Effector memory CD8-positive, alpha-beta T cell (primary cell): ENCODE results near the gene ADRM1.

Source experiments
- ATAC-seq: fragments of 150-1000 bp; cut with Tn5 transposase; replicated peaks from 2 replicates; pipeline ENCODE4 v1.10.0; 2021; ENCODE audit warnings: mild to moderate bottlenecking, moderate library complexity
- DNase-seq, 3 experiments: peaks; one replicate each; pipeline ENCODE4 v3.0.0; 2021
- H3K27ac Mint-ChIP-seq, 2 donors: one replicate each; pipeline ENCODE4 v1.8.0; 2022; ENCODE audit warnings: mild to moderate bottlenecking in 2 of 2, mixed read lengths in 2 of 2, moderate library complexity in 2 of 2
- H3K27me3 Mint-ChIP-seq, 2 donors: one replicate each; pipeline ENCODE4 v1.8.0; 2022; ENCODE audit warnings: mixed read lengths in 2 of 2
- H3K36me3 Mint-ChIP-seq: one replicate; pipeline ENCODE4 v1.8.0; 2022; ENCODE audit warnings: mild to moderate bottlenecking, moderate library complexity, mixed read lengths; ENCODE audit not compliant: insufficient read depth
- H3K4me1 Mint-ChIP-seq, 2 donors: one replicate each; pipeline ENCODE4 v1.8.0; 2022; ENCODE audit warnings: low read depth in 2 of 2, mixed read lengths in 2 of 2
- H3K4me3 Mint-ChIP-seq, 2 donors: one replicate each; pipeline ENCODE4 v1.8.0; 2022; ENCODE audit warnings: mild to moderate bottlenecking in 2 of 2, mixed read lengths in 2 of 2, moderate library complexity in 2 of 2
- H3K9me3 Mint-ChIP-seq, 2 donors: one replicate each; pipeline ENCODE4 v1.8.0; 2022; ENCODE audit warnings: mixed read lengths in 2 of 2
- total RNA-seq, 9 experiments: gene quantifications; one replicate each; lab custom pipeline; 2026; lab: John Stamatoyannopoulos, UW

Gene ADRM1, protein sequence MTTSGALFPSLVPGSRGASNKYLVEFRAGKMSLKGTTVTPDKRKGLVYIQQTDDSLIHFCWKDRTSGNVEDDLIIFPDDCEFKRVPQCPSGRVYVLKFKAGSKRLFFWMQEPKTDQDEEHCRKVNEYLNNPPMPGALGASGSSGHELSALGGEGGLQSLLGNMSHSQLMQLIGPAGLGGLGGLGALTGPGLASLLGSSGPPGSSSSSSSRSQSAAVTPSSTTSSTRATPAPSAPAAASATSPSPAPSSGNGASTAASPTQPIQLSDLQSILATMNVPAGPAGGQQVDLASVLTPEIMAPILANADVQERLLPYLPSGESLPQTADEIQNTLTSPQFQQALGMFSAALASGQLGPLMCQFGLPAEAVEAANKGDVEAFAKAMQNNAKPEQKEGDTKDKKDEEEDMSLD
- total RNA-seq, result 33.9 to 186 (median 81.8) reads per million in 9 experiments

DNA sequence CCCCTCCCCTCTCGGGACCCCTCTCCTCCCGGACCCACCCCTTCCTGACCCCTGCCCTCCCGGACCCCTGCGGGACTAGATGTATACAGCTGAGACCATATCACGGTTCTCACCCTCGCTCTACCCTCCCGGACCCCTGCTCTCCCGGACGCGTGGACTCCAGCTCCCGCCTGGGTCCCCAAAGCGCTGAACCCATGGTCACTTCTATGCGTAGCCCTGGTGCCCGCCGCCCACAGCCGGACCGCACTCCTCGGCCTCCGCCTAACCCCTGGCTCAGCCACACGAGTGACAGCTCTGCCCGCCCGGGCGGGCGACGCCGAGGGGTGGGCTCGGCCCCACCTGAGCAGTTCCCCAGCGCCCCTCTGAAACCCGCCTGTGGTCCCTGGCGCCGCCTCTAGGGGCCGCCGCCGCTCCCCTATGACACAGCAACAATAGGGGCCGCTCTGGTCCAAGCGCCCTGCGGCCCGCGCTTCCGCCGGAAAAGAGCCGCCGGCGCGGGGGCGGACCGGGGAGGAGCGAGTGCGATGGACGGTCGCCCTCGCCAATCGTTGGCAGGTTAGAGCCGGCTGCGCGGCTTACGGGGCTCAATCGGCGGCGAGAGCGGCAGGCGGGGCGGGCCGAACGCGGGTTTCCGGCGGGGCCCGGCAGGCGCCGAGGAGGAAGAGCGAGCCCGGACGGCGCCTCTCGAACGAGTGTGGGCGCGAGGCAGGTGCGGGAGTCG lies at the start of gene ADRM1:
Gene ADRM1, plus strand, starts transcription at position 657 of the 721 bp plus-strand sequence. CDS start 572 bp downstream, outside the sequence.
- Mint-ChIP-seq H3K27me3 (no peaks in the 10 kb centered on the region), H3K4me3 (peak within 1 kb of the TSS; percentile 92 to 98), H3K36me3 (peaks cover 20% of the 10 kb centered on the region), H3K27ac (peak within 1 kb of the TSS; percentile 95 to 99), H3K4me1 (peaks cover 19 to 25% of the 10 kb centered on the region in 2 donors), H3K9me3 (no peaks in the 10 kb centered on the region)
- DNase-seq (peak; percentile 94 to 97 (median 96)), ATAC-seq (peak; percentile 88)

- Mint-ChIP-seq H3K27ac (no peak overlapping the region), H3K4me1 (peaks cover 25 to 29% of the 10 kb centered on the region in 2 donors), H3K9me3 (no peaks in the 10 kb centered on the region), H3K27me3 (no peaks in the 10 kb centered on the region), H3K4me3 (peak overlapping the region in 1 of 2 donors; percentile 24), H3K36me3 (peaks cover 23% of the 10 kb centered on the region)
- no peak for ATAC-seq
- DNase-seq, result no peak
Observed at GRCh38 chr20:62253398-62253797, 49.4 kb upstream of the ADRM1 start.

DNA sequence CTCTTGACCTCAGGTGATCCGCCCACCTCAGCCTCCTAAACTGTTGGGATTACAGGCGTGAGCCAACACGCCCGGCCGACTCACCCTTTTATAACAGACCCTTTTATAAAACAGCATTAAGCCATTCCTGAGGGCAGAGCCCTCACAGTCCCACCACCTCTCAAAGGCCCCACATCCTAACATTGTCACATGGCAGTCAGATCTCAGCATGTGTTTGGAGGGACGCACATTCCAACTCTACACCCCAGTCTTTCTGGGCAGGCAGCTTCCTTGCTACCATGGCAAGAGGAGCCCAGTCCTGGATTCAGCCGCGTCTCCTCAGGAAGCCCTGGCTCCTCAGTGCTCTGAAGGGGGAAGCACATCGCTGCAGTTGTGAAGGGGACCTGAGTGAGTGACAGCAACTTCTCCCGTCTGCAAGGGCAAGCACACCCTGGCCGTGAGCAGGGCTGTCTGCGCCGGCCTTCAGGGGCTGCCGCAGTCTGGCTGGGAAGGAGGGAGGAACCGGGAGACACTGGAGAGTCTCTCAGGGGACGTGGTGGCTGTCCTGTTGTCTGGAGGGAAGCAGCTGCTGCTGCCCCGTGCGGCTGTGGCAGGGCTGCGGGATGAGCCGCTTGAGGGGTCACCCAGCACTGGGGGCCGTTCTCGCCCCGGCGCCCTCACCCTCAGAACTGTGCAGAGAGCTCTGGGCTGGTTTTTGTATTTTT lies 48.6 kb upstream of the ADRM1 start:
- H3K9me3 Mint-ChIP-seq, result no peaks in the 10 kb centered on the region
- no peak for DNase-seq
- no peak for ATAC-seq
- no peak overlapping the region for H3K27ac Mint-ChIP-seq
- H3K4me3 Mint-ChIP-seq, result no peak overlapping the region
- peaks cover 23 to 31% of the 10 kb centered on the region in 2 donors for H3K4me1 Mint-ChIP-seq
- peaks cover 25% of the 10 kb centered on the region for H3K36me3 Mint-ChIP-seq
- H3K27me3 Mint-ChIP-seq, result no peaks in the 10 kb centered on the region

DNA sequence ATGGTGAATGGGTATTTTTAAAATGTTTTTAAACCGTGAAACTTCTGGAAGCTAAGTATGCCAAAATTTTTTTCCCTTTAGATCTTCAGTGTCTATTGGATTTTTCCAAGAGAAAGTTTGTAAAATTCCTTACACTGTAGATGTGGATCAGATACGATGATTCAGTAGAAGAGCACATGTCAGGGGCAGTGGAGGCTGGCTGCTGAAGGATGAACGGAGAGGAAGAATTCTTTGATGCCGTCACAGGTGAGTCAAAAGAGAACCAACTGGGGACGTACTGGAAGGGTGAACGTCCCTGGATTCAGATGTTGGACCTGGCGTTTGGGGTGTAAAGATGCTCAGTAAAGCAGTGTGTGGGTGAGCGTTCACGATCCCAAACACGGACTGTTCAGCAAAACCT lies 46.8 kb upstream of the ADRM1 start:
- peaks cover 19 to 26% of the 10 kb centered on the region in 2 donors for H3K4me1 Mint-ChIP-seq
- no peak overlapping the region for H3K27ac Mint-ChIP-seq

DNA sequence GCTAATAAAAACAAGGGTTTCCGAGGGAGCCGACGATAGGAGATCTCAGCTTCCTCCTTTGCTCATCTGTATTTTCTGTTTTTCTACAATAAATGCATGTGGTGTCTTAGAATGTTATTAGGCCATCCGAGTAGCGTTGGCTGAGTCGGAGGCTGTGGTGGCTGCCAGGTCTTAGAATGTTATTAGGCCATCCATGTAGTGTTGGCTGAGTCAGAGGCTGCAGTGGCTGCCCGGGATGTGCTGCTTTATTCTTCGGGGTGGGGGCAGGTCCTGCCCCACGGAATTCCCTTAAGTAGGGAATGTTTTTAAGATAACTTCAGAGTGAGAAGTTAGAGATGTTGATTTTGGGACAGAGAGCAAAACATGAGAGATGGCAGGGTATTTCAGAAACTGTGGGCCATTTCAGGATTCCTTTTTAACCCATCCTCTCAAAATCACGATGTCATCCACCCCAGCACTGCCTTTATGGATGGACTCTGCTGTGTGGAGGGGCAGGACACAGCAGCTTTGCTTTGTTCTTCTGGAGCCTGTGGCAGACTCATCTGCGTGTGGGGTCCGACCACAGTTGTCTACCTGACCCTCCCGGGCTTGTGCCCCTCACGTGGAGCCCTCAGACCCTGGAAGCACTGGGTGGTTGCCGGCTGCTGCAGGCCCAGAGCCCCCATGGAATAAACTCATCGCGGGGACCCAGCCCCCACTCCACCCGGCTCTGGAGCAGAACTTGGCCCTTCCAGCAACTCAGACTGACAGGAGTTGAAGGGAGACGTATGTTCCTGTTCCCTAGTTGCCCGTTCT lies 44.1 kb upstream of the ADRM1 start:
- Mint-ChIP-seq H3K36me3 (peaks cover 34% of the 10 kb centered on the region), H3K27me3 (no peaks in the 10 kb centered on the region), H3K4me1 (peaks cover 17 to 19% of the 10 kb centered on the region in 2 donors), H3K9me3 (no peaks in the 10 kb centered on the region), H3K27ac (no peak overlapping the region), H3K4me3 (no peak overlapping the region)
- ATAC-seq (no peak), DNase-seq (no peak)

More for the DNA sequence above, 46.8 kb upstream of the ADRM1 start:
- Mint-ChIP-seq H3K27me3 (no peaks in the 10 kb centered on the region), H3K4me3 (no peak overlapping the region), H3K9me3 (no peaks in the 10 kb centered on the region), H3K36me3 (peaks cover 39% of the 10 kb centered on the region)
- no peak for DNase-seq
- ATAC-seq, result no peak

DNA sequence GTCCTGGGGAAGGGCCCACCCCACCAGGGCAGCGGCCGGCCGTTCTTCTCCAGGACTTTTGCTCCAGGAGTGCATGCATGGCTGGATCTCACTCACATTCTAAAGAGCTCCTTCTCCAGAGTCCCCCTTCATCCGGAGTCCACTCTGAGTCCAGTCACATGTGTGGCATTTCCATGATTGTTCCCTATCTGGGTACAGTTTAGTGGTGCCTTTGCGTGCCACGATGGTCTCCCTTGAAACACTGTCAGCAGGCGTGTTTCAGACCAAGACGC lies 43.6 kb upstream of the ADRM1 start:
- ATAC-seq (no peak), DNase-seq (no peak)
- Mint-ChIP-seq H3K27ac (no peak overlapping the region), H3K27me3 (no peaks in the 10 kb centered on the region), H3K4me1 (peaks cover 13 to 15% of the 10 kb centered on the region in 2 donors), H3K36me3 (peaks cover 38% of the 10 kb centered on the region), H3K4me3 (no peak overlapping the region), H3K9me3 (no peaks in the 10 kb centered on the region)

DNA sequence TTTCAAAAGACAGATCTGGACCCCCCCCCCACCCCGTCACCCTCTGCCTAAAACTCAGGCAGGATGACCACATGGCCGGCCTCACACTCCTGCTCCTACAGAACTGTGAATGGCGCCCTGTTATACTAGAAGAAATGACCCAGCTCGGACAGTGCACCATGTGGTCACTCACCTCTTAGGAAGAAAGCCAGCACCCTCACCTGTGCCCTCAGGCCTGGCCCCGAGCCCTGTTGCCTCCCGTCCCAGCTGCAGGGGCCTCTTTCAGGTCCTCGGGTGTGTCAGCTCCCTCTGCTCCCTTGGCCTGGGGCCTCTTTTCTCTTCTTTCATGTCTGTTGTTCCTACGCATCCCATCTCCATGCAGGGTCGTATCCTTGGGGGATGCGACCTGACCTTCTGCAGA lies 40.7 kb upstream of the ADRM1 start:
- no peak for DNase-seq
- no peak overlapping the region for H3K4me3 Mint-ChIP-seq
- H3K9me3 Mint-ChIP-seq, result no peaks in the 10 kb centered on the region
- H3K36me3 Mint-ChIP-seq, result peaks cover 53% of the 10 kb centered on the region
- peaks cover 12 to 13% of the 10 kb centered on the region in 2 donors for H3K4me1 Mint-ChIP-seq
- no peak for ATAC-seq
- peak overlapping the region in 1 of 2 donors; percentile 41 for H3K27ac Mint-ChIP-seq
- H3K27me3 Mint-ChIP-seq, result no peaks in the 10 kb centered on the region

DNA sequence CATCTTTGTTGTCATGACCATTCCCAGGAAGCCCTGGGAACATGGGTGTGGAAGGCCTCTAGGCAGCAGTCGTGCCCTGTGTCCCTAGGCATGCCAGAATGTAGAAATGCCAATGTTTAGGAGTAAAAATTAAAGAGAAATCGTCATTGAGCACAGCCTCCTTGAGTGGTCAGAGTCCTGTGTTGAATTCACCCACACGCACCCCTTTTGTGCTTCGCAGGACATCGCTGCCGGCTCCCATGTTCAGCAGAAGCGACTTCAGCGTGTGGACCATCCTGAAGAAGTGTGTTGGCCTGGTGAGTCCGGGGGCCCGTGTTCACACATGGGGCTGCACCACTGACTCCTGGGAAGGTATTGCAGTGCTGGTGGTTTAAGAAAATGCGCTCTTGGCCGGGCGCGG lies 39.4 kb upstream of the ADRM1 start:
- no peaks in the 10 kb centered on the region for H3K27me3 Mint-ChIP-seq
- H3K9me3 Mint-ChIP-seq, result no peaks in the 10 kb centered on the region
- ATAC-seq (no peak), DNase-seq (no peak)
- H3K27ac Mint-ChIP-seq, result no peak overlapping the region
- H3K4me1 Mint-ChIP-seq, result peaks cover 8 to 13% of the 10 kb centered on the region in 2 donors
- no peak overlapping the region for H3K4me3 Mint-ChIP-seq
- H3K36me3 Mint-ChIP-seq, result peaks cover 52% of the 10 kb centered on the region

DNA sequence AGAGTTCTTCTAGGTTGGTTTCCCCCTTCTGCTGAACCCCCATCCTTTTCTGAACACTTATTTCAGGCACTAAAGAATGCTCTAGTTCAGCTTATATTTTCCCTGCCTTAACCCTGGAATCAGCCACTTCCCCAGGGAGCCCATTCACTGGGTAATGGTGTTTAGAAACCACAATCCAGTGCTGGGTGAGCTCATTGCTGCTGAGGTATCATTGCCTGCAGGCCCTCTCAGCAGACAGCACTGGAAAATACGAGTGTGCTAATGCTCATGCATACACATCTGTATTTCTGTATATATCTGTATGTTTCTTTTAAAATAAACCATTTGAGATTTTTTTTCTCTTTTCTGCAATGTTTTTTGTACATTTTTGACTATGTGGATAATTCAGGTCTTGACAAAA lies 37.4 kb upstream of the ADRM1 start:
- H3K4me3 Mint-ChIP-seq, result no peak overlapping the region
- H3K4me1 Mint-ChIP-seq, result peaks cover 6 to 12% of the 10 kb centered on the region in 2 donors
- no peaks in the 10 kb centered on the region for H3K27me3 Mint-ChIP-seq
- H3K9me3 Mint-ChIP-seq, result no peaks in the 10 kb centered on the region
- DNase-seq (no peak), ATAC-seq (no peak)
- no peak overlapping the region for H3K27ac Mint-ChIP-seq
- peaks cover 42% of the 10 kb centered on the region for H3K36me3 Mint-ChIP-seq

DNA sequence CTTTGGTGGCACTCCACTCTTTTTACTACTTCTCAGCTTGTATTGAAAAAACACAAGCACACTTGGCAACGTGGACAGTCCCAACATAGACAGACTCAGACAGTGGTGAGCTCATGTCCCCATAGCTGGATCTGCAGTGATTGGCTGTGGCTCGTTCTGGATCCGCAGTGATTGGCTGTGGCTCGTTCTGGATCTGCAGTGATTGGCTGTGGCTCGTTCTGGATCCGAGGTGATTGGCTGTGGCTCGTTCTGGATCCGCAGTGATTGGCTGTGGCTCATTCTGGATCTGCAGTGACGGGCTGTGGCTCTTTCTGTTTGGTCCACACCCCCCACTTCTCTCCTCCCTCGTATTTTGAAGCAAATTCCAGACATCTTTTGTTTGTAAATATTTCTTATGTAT lies 36.5 kb upstream of the ADRM1 start:
- DNase-seq (no peak), ATAC-seq (no peak)
- H3K4me1 Mint-ChIP-seq, result peaks cover 6 to 11% of the 10 kb centered on the region in 2 donors
- H3K27me3 Mint-ChIP-seq, result no peaks in the 10 kb centered on the region
- H3K9me3 Mint-ChIP-seq, result no peaks in the 10 kb centered on the region
- H3K4me3 Mint-ChIP-seq, result no peak overlapping the region
- H3K27ac Mint-ChIP-seq, result no peak overlapping the region
- H3K36me3 Mint-ChIP-seq, result peaks cover 42% of the 10 kb centered on the region

- Mint-ChIP-seq H3K36me3 (peaks cover 39% of the 10 kb centered on the region), H3K4me1 (peaks cover 3 to 11% of the 10 kb centered on the region in 2 donors), H3K9me3 (no peaks in the 10 kb centered on the region), H3K27ac (no peak overlapping the region), H3K4me3 (no peak overlapping the region), H3K27me3 (no peaks in the 10 kb centered on the region)
- no peak for ATAC-seq
- DNase-seq, result no peak
Observed at GRCh38 chr20:62266851-62267250, 35.9 kb upstream of the ADRM1 start.

DNA sequence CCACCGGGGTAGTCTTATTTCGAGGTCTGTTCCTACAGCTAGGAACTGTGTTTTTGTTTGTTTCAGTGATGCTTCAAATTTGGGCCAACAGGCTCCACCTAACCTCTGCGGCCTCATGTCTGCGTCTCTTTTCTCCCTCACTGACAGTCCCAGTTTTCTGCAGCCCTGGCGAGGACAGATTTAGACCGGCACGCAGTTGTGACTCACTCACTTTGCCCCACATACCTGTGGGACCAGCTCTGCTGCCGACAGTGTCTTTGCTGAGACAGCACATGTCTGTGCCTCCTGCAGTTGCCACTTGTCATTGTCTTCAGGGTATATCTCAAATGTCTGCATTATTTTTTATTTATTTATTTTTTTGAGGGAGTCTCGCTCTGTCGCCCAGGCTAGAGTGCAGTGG lies 35.3 kb upstream of the ADRM1 start:
- no peaks in the 10 kb centered on the region for H3K9me3 Mint-ChIP-seq
- ATAC-seq (no peak), DNase-seq (no peak)
- no peak overlapping the region for H3K4me3 Mint-ChIP-seq
- H3K27ac Mint-ChIP-seq, result no peak overlapping the region
- no peaks in the 10 kb centered on the region for H3K27me3 Mint-ChIP-seq
- peaks cover 43% of the 10 kb centered on the region for H3K36me3 Mint-ChIP-seq
- H3K4me1 Mint-ChIP-seq, result peaks cover 3 to 9% of the 10 kb centered on the region in 2 donors
